Thymus (tissue), 11 donors: ENCODE measurements around the gene MRPS23. TPM values are rescaled to one million over a fixed set of nuclear protein-coding genes. Genes with fewer than 3 reads are reported as not detected.

Source experiments
- DNase-seq, 9 donors: peaks; one replicate each; pipeline ENCODE4 v3.0.0-alpha.2; 2013; ENCODE audit warnings: low spot score in 9 of 9, low read depth in 6 of 9, missing footprints in 1 of 9
- H3K27ac ChIP-seq, 2 donors: one replicate each; pipeline ENCODE4 v1.5.1; 2013; ENCODE audit warnings: control low read depth in 1 of 2, low read depth in 1 of 2, low read length in 1 of 2, mild to moderate bottlenecking in 1 of 2, moderate library complexity in 1 of 2
- H3K27me3 ChIP-seq, 2 donors: one replicate each; pipeline ENCODE4 v1.5.1; 2013; ENCODE audit warnings: low read length in 1 of 2; ENCODE audit not compliant: control insufficient read depth in 2 of 2, insufficient read depth in 1 of 2
- H3K36me3 ChIP-seq, 2 donors: one replicate each; pipeline ENCODE4 v1.5.1; 2013; ENCODE audit warnings: low read length in 1 of 2, mild to moderate bottlenecking in 1 of 2, moderate library complexity in 1 of 2; ENCODE audit not compliant: control insufficient read depth in 2 of 2, insufficient read depth in 2 of 2
- H3K4me1 ChIP-seq, 2 donors: one replicate each; pipeline ENCODE4 v1.5.1; 2013; ENCODE audit warnings: low read length in 2 of 2; ENCODE audit not compliant: control insufficient read depth in 2 of 2, insufficient read depth in 2 of 2
- H3K4me3 ChIP-seq, 2 donors: one replicate each; pipeline ENCODE4 v1.5.1; 2013; ENCODE audit warnings: low read length in 2 of 2, control low read depth in 1 of 2, mild to moderate bottlenecking in 1 of 2
- H3K9me3 ChIP-seq, 2 donors: one replicate each; pipeline ENCODE4 v1.5.1; 2013; ENCODE audit warnings: low read length in 1 of 2, mild to moderate bottlenecking in 1 of 2; ENCODE audit not compliant: control insufficient read depth in 2 of 2, insufficient read depth in 1 of 2
- WGBS: extraction: QIAGEN DNeasy Blood & Tissue Kit; methylation state at CpG from one replicate; pipeline ENCODE4 v1.1.7; 2013; 5-methylcytosine and 5-hydroxymethylcytosine counted together
- polyA plus RNA-seq: library from polyadenylated mRNA; stranded (reverse); fragments of 200-250 nt; gene quantifications from one replicate; pipeline ENCODE4 v1.2.3, GENCODE V29; 2013
- total RNA-seq: library from RNA; stranded (reverse); fragments of 120-200 nt; gene quantifications from one replicate; pipeline ENCODE4 v1.2.4, GENCODE V29; 2013
- donor health status: healthy.

The MRPS23 gene
- total and polyA plus RNA-seq, 2 donors = 22.7 to 50.8 TPM

- WGBS = 89% methylated on average over 9 of the region's 9 CpGs
- no peak for DNase-seq
- Histone ChIP-seq H3K27ac (peak overlapping the region in 1 of 2 donors; percentile 65), H3K27me3 (peaks cover 0 to 16% of the 10 kb centered on the region in 2 donors), H3K4me3 (no peak overlapping the region), H3K36me3 (no peaks in the 10 kb centered on the region), H3K9me3 (peaks cover 0 to 12% of the 10 kb centered on the region in 2 donors), H3K4me1 (peaks cover 6 to 19% of the 10 kb centered on the region in 2 donors)
Measured at GRCh38 chr17:57881783-57882351, 32.0 kb upstream of the MRPS23 start.

GRCh38 chr17:57881143-57881542, 31.3 kb upstream of the MRPS23 start:
- 97% methylated on average over 8 of the region's 8 CpGs for WGBS
- H3K4me3 ChIP-seq = no peak overlapping the region
- peaks cover 0 to 13% of the 10 kb centered on the region in 2 donors for H3K27me3 ChIP-seq
- H3K4me1 ChIP-seq = peaks cover 6 to 26% of the 10 kb centered on the region in 2 donors
- H3K36me3 ChIP-seq = no peaks in the 10 kb centered on the region
- no peak for DNase-seq
- peak overlapping the region; percentile 20 to 65 for H3K27ac ChIP-seq
- H3K9me3 ChIP-seq = peaks cover 0 to 12% of the 10 kb centered on the region in 2 donors

GRCh38 chr17:57880086-57880456, 30.2 kb upstream of the MRPS23 start:
- Histone ChIP-seq H3K36me3 (no peaks in the 10 kb centered on the region), H3K4me1 (peaks cover 6 to 37% of the 10 kb centered on the region in 2 donors)

DNA sequence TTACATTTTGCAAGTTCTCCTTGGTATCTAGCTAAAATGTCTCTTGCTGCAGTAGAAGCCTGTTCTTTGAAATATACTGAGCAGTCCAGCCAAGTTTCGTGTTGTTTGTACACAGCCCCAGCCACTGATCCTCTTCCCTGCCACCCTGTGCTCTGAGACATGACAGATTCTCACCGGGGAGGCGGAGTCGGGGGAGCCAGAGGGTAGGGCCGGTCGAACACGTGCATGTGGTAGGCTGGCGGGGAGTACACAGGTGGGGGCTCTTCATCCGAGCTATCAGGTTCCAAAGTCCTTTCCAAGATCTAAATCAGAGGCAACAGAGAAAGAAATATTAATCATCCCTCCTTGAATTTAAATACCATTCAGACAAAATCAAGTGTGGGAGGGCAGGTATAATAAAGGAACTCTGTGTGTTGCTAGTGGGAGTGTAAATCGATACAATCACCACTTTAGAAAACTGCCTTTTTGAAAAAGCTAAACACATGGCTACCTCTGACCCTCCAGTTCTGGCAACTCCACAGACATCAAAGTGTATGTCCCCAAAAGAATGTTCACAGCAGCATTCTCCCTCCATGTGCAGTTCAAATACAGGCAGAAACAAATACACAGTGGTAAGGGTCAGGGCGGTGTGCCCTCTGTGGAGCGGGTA, 29.7 kb upstream of the MRPS23 start:
- Histone ChIP-seq H3K4me3 (no peak overlapping the region), H3K9me3 (peaks cover 0 to 8% of the 10 kb centered on the region in 2 donors), H3K27me3 (peaks cover 0 to 6% of the 10 kb centered on the region in 2 donors), H3K36me3 (no peaks in the 10 kb centered on the region), H3K27ac (no peak overlapping the region), H3K4me1 (peaks cover 10 to 42% of the 10 kb centered on the region in 2 donors)
- no peak for DNase-seq
- WGBS = 82% methylated on average over 12 of the region's 12 CpGs

More at GRCh38 chr17:57880086-57880456, 30.2 kb upstream of the MRPS23 start:
- DNase-seq = peak in 1 of 9 donors; percentile 40
- Histone ChIP-seq H3K4me3 (no peak overlapping the region), H3K27me3 (peaks cover 0 to 7% of the 10 kb centered on the region in 2 donors), H3K27ac (no peak overlapping the region), H3K9me3 (peaks cover 0 to 8% of the 10 kb centered on the region in 2 donors)
- 36% methylated on average over 8 of the region's 8 CpGs for whole genome bisulfite sequencing

DNA sequence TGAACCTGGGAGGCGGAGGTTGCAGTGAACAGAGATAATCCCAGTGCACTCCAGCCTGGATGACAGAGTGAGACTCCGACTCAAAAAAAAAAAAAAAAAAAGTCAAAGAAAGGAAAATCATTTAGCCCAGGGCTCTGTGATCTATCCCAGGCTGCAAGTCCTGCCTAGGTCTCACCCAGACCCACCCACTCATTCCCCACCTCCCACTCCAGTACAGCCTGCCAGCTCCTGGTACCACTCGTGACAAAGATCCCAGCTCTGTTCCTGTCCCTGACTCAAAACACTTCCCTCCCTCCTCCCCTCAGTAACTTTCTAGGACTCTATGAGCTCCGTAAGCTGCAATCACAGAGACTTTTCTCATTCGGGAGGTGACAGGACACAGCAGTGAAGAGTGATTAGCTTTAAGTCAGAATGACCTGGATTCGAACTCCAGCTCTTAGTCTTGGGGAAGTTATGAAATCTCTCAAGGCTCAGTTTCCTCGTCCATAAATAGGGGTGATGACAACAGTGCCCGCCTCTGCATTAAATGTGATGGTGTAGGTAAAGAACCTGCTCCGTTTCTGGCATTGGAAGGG, 28.0 kb upstream of the MRPS23 start:
- Histone ChIP-seq H3K4me1 (peaks cover 16 to 59% of the 10 kb centered on the region in 2 donors), H3K36me3 (no peaks in the 10 kb centered on the region), H3K9me3 (peaks cover 0 to 8% of the 10 kb centered on the region in 2 donors), H3K4me3 (no peak overlapping the region), H3K27ac (no peak overlapping the region), H3K27me3 (peaks cover 0 to 14% of the 10 kb centered on the region in 2 donors)
- no peak for DNase-seq
- WGBS = 89% methylated on average over 9 of the region's 9 CpGs

DNA sequence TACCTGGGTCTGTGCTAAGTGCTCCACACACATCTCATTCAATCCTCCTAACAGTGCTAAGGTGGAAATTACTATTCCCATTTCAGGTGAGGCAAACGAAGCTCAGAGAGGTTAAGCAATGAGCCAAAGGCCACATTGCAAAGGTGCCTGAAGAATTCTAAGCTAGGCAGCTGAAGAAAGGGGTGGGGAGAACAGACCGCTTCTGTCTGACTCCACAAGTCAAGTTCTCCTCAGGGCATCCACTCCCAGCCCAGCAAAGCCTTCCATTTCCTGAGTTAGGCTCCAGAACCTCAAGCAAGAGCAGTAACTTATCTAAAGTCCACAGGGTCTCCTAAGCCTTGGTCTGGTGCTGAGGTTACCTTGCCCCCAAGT, 27.0 kb upstream of the MRPS23 start:
- Histone ChIP-seq H3K4me1 (peaks cover 16 to 68% of the 10 kb centered on the region in 2 donors), H3K9me3 (peaks cover 0 to 3% of the 10 kb centered on the region in 2 donors), H3K27me3 (peaks cover 0 to 14% of the 10 kb centered on the region in 2 donors), H3K4me3 (no peak overlapping the region), H3K36me3 (no peaks in the 10 kb centered on the region), H3K27ac (no peak overlapping the region)
- WGBS = 78% methylated on average over 2 of the region's 2 CpGs
- DNase-seq = no peak

- H3K27ac ChIP-seq = peak overlapping the region in 1 of 2 donors; percentile 3
- no peaks in the 10 kb centered on the region for H3K36me3 ChIP-seq
- H3K4me3 ChIP-seq = no peak overlapping the region
- 78% methylated on average over 15 of the region's 15 CpGs for WGBS
- H3K27me3 ChIP-seq = peaks cover 0 to 14% of the 10 kb centered on the region in 2 donors
- DNase-seq = no peak
- H3K9me3 ChIP-seq = no peaks in the 10 kb centered on the region
- peaks cover 16 to 67% of the 10 kb centered on the region in 2 donors for H3K4me1 ChIP-seq
Measured at GRCh38 chr17:57876023-57876865, 26.4 kb upstream of the MRPS23 start.

- Histone ChIP-seq H3K27me3 (peaks cover 0 to 14% of the 10 kb centered on the region in 2 donors), H3K4me3 (no peak overlapping the region), H3K4me1 (peaks cover 16 to 66% of the 10 kb centered on the region in 2 donors), H3K36me3 (no peaks in the 10 kb centered on the region), H3K9me3 (no peaks in the 10 kb centered on the region), H3K27ac (peak overlapping the region; percentile 49 to 72)
- DNase-seq = no peak
- 32% methylated on average over 10 of the region's 10 CpGs for WGBS
Measured at GRCh38 chr17:57875290-57876022, 25.6 kb upstream of the MRPS23 start.
